Muscle layer of duodenum (tissue), 2 donors: Measurements from ENCODE around the gene PLCE1.

Experiments used
- H3K27ac ChIP-seq: one replicate; pipeline ENCODE4 v1.7.0; 2013; ENCODE audit warnings: mild to moderate bottlenecking, low read length
- H3K27me3 ChIP-seq: one replicate; pipeline ENCODE4 v1.7.0; 2013; ENCODE audit warnings: low read depth, mild to moderate bottlenecking, control low read depth, low read length
- H3K36me3 ChIP-seq, 2 donors: one replicate each; pipeline ENCODE4 v1.7.0; 2013; ENCODE audit warnings: low read length in 2 of 2, control low read depth in 1 of 2, mild to moderate bottlenecking in 1 of 2; ENCODE audit not compliant: insufficient read depth in 2 of 2, control insufficient read depth in 1 of 2
- H3K4me1 ChIP-seq, 2 donors: one replicate each; pipeline ENCODE4 v1.7.0; 2013; ENCODE audit warnings: low read length in 2 of 2, mild to moderate bottlenecking in 2 of 2, control low read depth in 1 of 2, moderate library complexity in 1 of 2; ENCODE audit not compliant: insufficient read depth in 2 of 2, control insufficient read depth in 1 of 2
- H3K4me3 ChIP-seq, 2 donors: one replicate each; pipeline ENCODE4 v1.7.0; 2013; ENCODE audit warnings: low read length in 2 of 2, low read depth in 1 of 2, mild to moderate bottlenecking in 1 of 2
- H3K9me3 ChIP-seq, 2 donors: one replicate each; pipeline ENCODE4 v1.7.0; 2013; ENCODE audit warnings: low read length in 2 of 2, control low read depth in 1 of 2, mild to moderate bottlenecking in 1 of 2; ENCODE audit not compliant: control insufficient read depth in 1 of 2
- donor health status: healthy.

The PLCE1 gene

GRCh38 chr10:93995182-93995581 is 1.5 kb downstream of the PLCE1 start:
- Histone ChIP-seq H3K4me3 (peak overlapping the region; percentile 69 to 76), H3K4me1 (peaks cover 8 to 19% of the 10 kb centered on the region in 2 donors), H3K9me3 (no peaks in the 10 kb centered on the region), H3K27ac (no peak overlapping the region), H3K27me3 (no peaks in the 10 kb centered on the region), H3K36me3 (no peaks in the 10 kb centered on the region)

GRCh38 chr10:93995598-93996271 is 2.0 kb downstream of the PLCE1 start:
- peak overlapping the region in 1 of 2 donors; percentile 69 for H3K4me3 ChIP-seq
- H3K9me3 ChIP-seq = no peaks in the 10 kb centered on the region
- no peaks in the 10 kb centered on the region for H3K27me3 ChIP-seq
- no peak overlapping the region for H3K27ac ChIP-seq
- H3K4me1 ChIP-seq = peaks cover 8 to 19% of the 10 kb centered on the region in 2 donors
- no peaks in the 10 kb centered on the region for H3K36me3 ChIP-seq

GRCh38 chr10:93996551-93996950 is 2.8 kb downstream of the PLCE1 start:
- no peaks in the 10 kb centered on the region for H3K9me3 ChIP-seq
- H3K27ac ChIP-seq = no peak overlapping the region
- no peaks in the 10 kb centered on the region for H3K36me3 ChIP-seq
- peaks cover 5 to 14% of the 10 kb centered on the region in 2 donors for H3K4me1 ChIP-seq
- H3K4me3 ChIP-seq = peak overlapping the region in 1 of 2 donors; percentile 9
- no peaks in the 10 kb centered on the region for H3K27me3 ChIP-seq

- Histone ChIP-seq H3K27ac (no peak overlapping the region), H3K36me3 (no peaks in the 10 kb centered on the region), H3K4me3 (no peak overlapping the region), H3K9me3 (no peaks in the 10 kb centered on the region), H3K27me3 (no peaks in the 10 kb centered on the region), H3K4me1 (peaks cover 0 to 14% of the 10 kb centered on the region in 2 donors)
These were observed 3.8 kb downstream of the PLCE1 start for GRCh38 chr10:93997546-93997945.

GRCh38 chr10:93999401-93999851 is 5.7 kb downstream of the PLCE1 start:
- Histone ChIP-seq H3K36me3 (no peaks in the 10 kb centered on the region), H3K4me1 (peaks cover 0 to 12% of the 10 kb centered on the region in 2 donors), H3K27me3 (no peaks in the 10 kb centered on the region), H3K27ac (no peak overlapping the region), H3K4me3 (no peak overlapping the region), H3K9me3 (no peaks in the 10 kb centered on the region)

- Histone ChIP-seq H3K27me3 (no peaks in the 10 kb centered on the region), H3K36me3 (no peaks in the 10 kb centered on the region), H3K4me1 (peaks cover 0 to 10% of the 10 kb centered on the region in 2 donors), H3K4me3 (no peak overlapping the region), H3K27ac (no peak overlapping the region), H3K9me3 (no peaks in the 10 kb centered on the region)
These were observed 7.1 kb downstream of the PLCE1 start for GRCh38 chr10:94000638-94001415.

- H3K4me3 ChIP-seq = no peak overlapping the region
- no peak overlapping the region for H3K27ac ChIP-seq
- no peaks in the 10 kb centered on the region for H3K9me3 ChIP-seq
- no peaks in the 10 kb centered on the region for H3K36me3 ChIP-seq
- H3K4me1 ChIP-seq = peaks cover 1 to 10% of the 10 kb centered on the region in 2 donors
- no peaks in the 10 kb centered on the region for H3K27me3 ChIP-seq
These were observed 7.7 kb downstream of the PLCE1 start for GRCh38 chr10:94001416-94001810.

- no peak overlapping the region for H3K4me3 ChIP-seq
- H3K36me3 ChIP-seq = no peaks in the 10 kb centered on the region
- peaks cover 8 to 10% of the 10 kb centered on the region in 2 donors for H3K4me1 ChIP-seq
- no peaks in the 10 kb centered on the region for H3K9me3 ChIP-seq
- H3K27me3 ChIP-seq = no peaks in the 10 kb centered on the region
- H3K27ac ChIP-seq = no peak overlapping the region
These were observed 8.4 kb downstream of the PLCE1 start for GRCh38 chr10:94002156-94002555.

- H3K9me3 ChIP-seq = no peaks in the 10 kb centered on the region
- no peak overlapping the region for H3K27ac ChIP-seq
- no peaks in the 10 kb centered on the region for H3K36me3 ChIP-seq
- peaks cover 8 to 10% of the 10 kb centered on the region in 2 donors for H3K4me1 ChIP-seq
- no peak overlapping the region for H3K4me3 ChIP-seq
- H3K27me3 ChIP-seq = no peaks in the 10 kb centered on the region
These were observed 9.8 kb downstream of the PLCE1 start for GRCh38 chr10:94003488-94003887.

- Histone ChIP-seq H3K9me3 (no peaks in the 10 kb centered on the region), H3K4me1 (peaks cover 2 to 8% of the 10 kb centered on the region in 2 donors), H3K4me3 (no peak overlapping the region), H3K27me3 (no peaks in the 10 kb centered on the region), H3K27ac (no peak overlapping the region), H3K36me3 (no peaks in the 10 kb centered on the region)
These were observed 11.3 kb downstream of the PLCE1 start for GRCh38 chr10:94005050-94005449.

GRCh38 chr10:94006591-94007550 is 13.1 kb downstream of the PLCE1 start:
- Histone ChIP-seq H3K4me1 (peaks cover 0 to 8% of the 10 kb centered on the region in 2 donors), H3K36me3 (no peaks in the 10 kb centered on the region), H3K9me3 (no peaks in the 10 kb centered on the region), H3K27ac (peak overlapping the region; percentile 75), H3K4me3 (no peak overlapping the region), H3K27me3 (no peaks in the 10 kb centered on the region)
